Activated gamma-delta T cell treated with anti-CD3 and anti-CD28 coated beads, Interleukin-2, amount 50 U/mL, for 16 hours (primary cell): ENCODE results near the gene MAP3K2.

ENCODE experiments used
- DNase-seq: peaks from one replicate; pipeline ENCODE4 v3.0.0-alpha.2; 2020; ENCODE audit warnings: low read depth

MAP3K2 gene

DNA sequence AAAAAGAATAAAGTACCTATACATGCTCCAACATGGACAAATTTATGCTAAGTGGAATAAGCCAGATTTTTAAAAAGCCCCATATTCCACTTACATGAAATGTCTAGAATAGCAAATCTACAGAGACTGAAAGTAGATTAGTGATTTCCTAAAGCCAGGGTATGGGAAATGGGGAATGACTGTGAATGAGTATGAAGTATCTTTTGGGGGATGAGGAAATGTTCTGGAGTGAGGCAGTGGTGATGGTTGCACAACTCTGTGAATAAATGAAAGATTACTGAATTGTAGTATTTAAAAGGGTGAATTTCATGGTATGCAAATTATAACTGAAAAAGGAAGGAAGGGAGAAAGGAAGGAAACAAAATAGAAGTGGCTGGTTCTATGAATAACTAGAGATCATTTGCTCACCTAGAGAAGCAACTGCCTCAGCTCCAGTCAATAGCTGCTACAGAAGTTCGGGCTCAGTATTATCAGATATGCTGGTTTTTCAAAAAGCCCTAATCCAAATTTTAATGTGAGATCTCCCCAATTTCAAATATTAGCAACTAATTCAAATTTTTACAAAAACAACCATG, 39.3 kb downstream of the MAP3K2 start:
- DNase-seq, result no peak

DNA sequence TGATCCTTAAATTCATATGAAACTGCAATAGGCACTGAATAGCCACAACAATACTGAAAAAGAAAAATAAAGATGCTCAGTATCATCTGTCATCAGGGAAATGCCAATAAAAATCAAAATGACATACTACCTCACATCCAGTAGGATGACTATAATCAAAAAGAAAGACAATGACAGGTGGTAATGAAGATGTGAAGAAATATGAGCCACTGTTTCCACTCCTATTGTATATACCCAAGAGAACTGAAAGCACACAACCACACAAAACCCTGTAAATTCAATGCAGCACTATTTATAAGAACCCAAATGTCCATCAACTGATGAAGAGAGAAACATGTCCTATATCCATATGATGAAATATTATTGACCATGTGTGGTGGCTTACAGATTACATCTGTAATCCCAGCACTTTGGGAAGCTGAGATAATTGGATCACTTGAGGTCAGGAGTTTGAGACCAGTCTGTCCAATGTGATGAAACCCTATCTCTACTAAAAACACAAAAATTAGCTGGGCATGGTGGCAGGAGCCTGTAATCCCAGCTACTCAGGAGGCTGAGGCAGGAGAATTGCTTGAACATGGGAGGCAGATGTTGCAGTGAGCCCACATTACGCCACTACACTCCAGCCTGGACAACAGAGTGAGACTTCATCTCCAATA, 39.9 kb downstream of the MAP3K2 start:
- no peak for DNase-seq

DNA sequence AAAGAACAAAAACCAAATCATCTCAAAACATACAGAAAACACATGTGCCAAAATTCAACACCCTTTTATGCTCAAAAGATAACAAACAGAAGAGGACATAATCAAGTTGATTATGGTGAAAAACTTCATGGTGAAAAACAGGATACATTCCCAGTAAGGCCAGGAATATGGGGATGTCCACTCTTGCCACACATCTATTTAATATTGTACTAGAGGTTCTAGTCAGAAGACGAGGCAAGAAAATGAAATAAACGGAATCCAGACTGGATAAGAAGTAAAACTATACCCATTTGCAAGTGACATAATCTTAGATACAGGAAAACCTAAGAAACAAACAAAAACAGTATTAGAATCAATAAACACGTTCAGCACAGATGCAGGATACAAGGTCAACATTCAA, 40.8 kb downstream of the MAP3K2 start:
- DNase-seq, result no peak

DNA sequence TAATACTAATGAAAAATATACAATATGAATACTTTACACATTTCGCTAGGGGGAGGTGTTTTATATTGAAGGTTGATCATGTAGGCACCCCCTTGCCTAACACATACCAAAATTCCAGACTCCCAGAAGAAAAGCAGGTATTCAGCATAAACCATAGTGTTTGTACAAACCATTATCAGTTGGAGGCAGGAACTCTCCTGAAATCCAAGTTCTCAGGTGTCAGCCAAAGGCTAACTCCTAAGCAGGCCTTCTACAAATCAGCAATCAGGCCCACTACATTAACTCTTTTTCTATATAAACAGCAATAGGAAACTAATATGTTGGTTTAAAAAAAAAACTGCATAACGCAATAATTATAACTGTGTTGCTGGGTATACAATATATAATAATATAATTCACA, 44.5 kb downstream of the MAP3K2 start:
- no peak for DNase-seq

DNA sequence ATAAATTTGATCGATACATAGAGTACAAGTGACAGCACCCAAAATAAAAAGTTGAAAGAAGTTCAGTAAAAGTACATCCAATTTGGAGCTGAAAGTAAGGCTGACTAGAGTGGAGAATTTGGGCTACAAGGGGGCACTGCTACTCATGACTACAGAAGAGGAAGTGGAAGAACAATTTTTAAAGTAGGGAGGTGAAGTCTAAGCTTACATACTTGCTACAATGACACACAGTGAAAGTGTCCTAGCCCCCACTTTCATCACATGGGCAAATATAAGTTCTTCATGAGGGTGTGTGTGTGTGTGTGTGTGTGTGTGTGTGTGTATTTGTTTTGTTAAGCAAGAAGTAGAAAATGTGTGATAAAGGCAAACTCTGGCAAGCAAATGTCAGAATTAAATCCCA, 45.7 kb downstream of the MAP3K2 start:
- no peak for DNase-seq

DNA sequence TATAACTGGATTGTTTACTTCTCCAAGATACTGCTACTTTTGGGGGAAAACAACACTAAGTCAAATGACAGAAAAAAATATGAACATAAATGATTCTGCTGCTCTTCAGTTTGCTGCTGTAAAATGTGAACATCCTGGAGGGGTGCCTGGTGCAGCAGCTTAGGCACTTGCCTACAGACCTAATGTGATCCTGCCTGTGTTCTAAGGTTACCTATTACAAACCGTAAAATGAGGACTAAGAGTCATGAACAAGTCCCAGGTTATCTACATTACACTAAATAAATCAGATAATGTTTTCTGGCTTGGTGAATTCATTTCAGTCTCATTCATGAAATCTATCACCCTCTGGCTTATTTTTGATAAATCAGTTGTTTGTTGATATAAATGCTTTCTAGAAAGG, 55.4 kb downstream of the MAP3K2 start:
- no peak for DNase-seq

DNA sequence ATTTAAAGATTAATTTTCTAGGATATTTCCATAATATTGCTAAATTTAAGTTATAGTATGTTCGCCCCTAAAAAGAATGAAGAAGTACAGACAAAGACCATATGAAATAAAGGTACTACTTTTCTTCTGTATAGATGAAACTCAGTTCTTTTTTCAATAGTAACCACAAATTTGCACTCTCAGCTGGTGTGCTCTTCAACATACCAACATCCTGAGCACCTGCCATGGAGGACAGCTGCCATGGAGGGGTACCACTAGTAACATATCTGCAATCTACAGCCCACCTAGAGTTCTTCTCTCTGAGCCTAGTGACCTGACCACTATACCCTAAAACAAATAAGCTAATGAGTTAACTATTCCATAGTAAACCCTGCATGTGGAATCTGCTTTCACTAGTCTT, 57.0 kb downstream of the MAP3K2 start:
- no peak for DNase-seq

DNA sequence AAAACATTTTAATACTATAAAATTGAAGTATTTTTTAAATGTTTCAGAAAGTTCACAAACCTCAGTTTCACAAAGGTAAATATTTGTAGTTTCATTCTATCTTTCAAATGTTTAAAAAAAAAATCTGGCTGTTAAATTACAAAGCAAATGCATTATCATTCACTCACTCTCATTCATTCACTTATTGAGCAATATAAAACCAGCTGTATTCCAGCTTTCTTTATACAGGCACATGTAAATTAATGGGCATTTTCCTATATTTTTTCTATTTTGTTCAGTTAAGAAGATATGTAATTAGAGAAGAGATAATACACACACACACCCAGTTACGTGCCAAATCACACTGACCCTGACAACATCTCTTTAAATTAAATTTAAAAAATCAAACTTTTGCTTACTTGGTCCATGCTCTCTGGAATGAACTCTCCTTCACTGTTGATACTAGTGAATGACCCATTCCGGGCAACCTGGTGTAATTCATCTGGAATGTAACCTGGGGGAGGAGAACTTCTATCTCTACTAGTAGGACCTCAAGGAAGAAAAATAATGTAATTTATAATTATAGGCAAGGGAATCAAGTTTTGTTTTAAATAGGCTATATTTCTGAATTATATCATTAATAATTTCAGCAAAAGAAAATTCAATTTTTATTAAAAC, 61.4 kb downstream of the MAP3K2 start:
- no peak for DNase-seq

DNA sequence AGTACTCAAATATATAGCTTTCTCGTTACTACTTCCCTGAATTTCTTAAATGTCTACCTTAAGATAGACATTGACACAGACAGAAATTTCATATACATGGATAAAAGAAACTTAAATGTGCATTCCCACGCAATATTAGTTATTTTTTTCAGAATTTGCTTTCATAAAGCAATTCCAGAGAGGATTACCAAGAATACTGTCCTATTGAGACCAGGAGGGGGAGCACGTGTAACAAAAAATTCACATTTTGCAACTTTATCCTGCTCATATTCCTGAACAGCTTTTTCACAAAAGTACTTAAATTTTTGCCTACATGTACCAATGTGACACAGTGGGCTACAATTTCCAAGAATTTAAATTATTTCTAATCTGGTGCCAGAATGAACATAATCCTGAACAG, 63.1 kb downstream of the MAP3K2 start:
- no peak for DNase-seq

DNA sequence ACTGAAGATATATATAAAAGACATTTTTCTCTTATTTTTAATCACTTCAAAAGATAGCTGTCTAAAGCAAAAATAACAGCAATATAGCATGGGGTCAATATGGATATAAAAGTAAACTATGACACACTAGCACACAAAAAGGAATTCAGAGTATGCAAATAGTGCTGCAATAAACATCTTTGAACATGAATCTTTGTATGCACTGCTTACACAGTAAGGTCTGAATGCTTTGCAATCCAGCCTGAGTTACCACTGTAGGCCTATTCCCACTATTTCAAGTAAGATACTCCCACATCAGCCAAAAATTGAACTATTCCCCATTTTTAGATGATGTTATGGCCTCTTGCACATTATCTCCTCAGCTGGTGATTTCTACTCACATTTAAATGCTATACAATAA, 66.5 kb downstream of the MAP3K2 start:
- DNase-seq, result no peak

DNA sequence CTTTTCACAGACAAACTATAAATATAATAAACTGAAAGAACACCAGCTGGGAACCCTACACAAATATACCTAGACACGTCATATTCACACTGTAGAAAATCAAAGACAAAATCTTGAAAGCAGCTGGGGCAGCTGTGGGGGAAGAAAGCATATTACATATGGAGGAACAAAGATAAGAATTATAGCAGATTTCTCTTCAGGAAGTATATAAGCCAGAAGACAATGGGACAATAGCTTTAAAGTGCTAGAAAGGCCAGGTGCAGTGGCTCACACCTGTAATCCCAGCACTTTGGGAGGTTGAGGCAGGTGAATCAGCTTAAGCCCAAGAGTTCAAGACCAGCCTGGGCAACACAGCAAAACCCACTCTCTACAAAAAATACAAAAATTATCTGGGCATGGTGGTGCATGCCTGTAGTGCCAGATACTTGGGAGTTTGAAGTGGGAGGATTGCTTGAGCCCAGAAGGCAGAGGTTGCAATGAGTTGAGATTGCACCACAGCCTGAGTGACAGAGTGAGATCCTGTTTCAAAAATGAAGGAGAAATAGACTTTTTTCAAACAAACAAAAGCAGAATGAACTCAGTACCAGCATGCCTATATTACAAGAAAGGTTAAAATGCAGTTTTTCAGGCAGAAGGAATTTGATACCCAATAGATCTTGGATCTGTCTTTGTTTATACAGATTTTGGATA, 67.0 kb downstream of the MAP3K2 start:
- no peak for DNase-seq

DNA sequence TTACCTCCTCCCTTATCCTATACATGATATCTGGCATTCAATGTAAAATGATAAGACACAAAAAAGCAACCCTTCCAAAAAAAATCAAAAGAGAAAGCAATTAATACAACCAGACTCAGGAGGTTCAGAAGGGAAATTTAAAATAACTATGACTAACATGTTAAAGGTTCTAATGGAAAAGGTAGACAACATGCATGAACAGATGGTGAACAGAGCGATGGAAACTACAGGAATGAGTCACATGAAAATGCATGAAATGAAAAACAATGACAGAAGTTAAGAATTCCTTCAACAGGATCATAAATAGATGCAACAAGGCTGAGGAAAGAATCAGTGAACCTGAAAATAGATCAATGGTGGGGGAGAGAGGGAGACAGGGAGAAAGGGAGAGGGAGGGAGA, 67.7 kb downstream of the MAP3K2 start:
- no peak for DNase-seq

DNA sequence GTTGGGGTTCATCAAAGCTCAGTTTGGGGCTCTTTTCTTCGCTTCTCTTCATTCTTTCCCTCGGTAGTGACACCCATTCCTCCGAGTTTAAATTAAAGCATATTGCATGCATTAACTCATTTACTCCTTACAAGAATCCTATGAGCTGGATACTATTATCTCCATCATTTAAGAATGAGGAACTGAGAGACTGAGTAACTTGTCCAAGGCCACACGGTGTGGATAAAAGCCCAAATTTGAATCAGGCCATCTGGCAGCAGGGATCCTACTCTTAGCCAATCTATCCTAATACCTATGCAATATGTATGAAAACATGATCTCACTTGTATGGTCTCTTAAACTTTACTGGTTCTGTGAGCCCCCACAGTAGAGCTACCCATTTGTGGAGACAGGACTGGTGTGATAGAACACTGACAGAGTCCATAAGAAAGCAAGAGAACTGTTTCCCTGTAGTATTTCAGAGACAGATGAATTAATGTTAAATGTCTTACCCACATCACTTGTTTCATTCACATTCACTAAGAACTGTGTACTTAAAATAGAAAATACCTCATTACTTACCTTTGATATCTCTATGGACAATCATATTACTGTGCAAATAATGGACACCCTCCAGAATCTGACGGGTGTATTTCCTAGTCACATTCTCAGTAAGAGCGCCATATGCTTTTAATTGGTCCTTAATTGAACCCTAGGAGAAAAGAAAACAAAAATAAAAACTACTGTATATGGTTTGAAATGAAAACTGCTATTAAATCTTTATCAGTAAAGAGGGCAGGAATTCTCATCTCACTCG, 73.4 kb downstream of the MAP3K2 start:
- no peak for DNase-seq

DNA sequence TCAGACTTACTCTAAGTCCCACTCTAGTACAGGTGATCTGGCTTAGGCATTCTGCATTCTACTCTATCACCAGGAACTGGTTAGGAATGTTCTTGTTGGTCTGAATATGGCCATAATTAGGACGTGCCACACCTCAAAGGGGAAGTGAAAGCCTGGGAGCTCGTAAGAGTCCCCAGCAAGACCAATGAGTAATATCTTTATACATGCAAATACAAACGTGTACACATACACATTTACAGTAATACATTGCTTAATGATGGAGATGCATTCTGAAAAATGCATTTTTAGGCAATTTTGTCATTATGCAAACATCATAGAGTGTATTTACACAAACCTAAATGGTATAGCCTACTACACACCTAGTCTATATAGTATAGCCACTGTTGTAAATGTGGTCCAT, 74.4 kb downstream of the MAP3K2 start:
- no peak for DNase-seq

DNA sequence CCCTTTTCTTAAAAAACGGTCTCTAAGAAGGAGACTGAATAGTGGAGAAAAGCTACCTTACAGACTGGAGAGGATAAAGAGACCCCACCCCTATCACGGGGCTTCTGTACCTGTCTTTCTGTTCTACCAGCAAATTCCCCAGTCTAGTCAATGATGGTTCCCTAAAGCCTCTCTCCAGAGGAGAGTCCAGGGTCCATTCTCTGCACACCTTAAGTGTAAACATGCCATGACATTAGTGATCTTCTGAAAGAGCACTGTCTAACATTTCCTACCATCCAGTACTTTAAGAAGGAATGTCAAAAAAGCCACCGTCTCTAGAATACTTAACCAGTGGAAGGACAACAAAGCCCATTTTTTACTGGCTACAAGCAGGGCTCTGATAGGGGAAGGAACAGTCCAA, 76.8 kb downstream of the MAP3K2 start:
- no peak for DNase-seq

DNA sequence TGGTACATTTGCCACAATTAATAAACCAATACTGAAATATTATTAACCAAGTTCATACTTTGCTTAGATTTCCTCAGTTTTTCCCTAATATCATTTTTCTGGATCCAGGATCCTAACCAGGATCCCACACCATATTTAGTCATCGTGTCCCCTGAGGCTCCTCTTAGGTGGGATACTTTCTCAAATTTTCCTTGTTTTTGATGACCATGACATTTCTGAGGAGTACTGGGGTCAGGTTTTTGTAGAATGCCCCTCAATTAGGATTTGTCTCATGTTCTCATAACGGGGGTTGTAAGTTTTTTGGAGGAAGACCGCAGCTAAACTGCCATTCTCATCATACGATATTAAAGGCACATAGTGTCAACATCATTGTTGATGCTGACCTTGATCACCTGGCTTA, 78.3 kb downstream of the MAP3K2 start:
- DNase-seq, result no peak

DNA sequence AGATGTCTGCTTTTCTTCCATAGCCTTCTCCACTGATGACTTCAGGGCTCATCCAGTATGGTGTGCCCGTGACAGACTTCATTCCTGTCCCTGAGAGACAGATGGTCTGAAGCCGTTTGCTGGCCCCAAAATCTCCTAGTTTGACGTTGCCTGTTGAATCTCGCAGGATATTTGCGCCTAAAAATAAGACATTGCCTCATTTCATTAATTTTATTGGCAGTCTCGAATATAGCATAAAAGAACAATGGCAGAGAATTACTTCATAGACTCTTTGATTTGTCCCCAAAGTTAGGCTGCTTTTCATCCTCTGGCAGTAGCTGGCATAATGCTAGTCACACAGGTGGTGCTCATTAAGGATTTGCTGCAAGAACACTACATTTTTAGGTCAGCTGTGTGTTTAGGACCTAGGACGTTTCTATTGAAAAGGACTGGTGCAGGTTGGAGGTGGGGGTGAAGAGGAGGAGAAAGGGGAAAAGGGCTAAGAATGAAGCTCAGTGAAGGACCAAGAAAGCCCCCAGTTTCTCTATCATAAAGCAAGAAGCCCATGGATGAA, 79.1 kb downstream of the MAP3K2 start:
- DNase-seq, result no peak

DNA sequence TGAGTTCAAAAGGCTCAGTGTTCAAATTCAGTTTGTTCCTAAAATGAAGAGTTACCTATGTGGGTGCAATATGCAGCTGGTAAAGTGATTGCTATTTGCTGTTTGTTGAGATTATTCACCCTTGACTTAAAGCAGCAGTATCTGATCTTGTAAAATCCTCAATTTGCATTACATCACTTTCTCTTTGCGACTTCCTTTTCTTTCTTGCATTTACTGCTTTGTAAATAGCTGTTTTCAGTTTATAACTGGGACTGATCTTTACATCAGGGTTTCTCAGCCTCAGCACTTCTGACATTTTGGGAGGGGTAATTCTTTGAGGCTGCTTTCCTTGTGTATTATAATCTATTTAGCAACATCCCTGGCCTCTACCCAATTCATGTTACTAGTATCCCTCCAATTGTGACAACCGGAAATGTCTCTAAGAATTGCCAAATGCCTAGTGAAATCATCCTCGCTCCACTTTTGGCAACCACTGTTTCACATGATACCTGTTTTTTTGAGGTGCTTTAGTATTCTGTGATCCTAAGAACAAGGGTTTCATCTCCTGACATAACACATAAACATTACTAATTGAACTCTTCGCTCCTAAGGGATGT, 81.7 kb downstream of the MAP3K2 start:
- DNase-seq, result no peak

DNA sequence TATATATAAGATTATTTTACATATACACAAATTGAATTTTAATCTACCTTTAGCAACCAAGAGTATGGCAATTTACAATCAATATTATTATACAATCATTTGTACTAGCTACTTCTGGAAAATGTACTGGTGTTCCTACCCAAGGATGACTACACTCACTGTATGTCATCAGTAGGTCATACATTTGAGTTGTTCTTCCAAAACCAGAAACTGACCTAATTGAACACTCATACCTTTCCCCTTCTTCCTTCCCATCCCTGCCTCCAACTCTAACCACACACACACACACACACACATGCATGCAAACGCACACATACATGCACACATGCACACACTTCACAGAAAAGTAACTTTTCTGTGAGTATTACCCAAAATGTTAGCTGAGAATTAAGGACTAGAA, 85.6 kb downstream of the MAP3K2 start:
- DNase-seq, result no peak

DNA sequence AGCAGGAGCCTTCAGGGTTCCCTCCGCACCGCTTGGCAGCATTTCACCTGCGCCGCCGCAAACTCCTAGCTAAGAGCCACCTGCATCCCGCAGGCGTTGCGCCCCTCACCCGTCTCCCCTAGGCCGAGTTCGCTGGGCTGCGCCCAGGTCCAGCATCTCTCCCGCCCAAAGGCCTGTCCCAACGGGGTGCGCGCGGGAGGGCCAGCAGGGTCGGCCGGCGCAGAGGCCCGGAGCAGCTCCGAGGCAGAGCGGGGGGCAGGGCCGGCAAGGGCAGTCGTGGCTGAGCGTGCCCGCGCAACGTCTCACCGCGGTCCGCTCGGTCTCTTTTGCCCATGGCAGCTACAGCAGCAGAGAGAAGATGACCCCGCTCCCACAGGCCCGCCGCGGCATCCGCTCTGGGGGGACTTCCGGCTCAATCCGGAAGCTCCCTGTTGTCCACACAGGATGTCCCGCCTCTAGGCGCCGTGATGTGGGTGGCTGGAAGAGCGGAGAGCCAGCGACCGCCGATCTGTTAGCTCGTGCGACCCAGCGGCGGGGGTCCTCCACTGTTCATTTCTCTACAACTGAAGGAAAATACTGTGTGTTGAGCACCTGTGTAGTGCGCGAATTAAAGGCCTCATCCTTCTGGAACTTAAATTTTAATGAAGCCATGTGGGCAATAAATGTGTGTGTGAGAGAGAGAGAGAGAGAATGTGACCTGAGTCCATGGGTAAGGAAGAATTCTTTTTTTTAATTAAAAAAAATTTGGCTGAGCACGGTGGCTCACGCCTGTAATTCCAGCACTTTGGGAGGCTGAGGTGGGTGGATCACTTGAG, 93.8 kb downstream of the MAP3K2 start, which contains the start of gene ERCC3:
Gene ERCC3 (minus strand): TSS at position 397 of the 815 bp plus-strand sequence. CDS start 63 bp downstream, at position 334.
- peak; percentile 77 for DNase-seq

DNA sequence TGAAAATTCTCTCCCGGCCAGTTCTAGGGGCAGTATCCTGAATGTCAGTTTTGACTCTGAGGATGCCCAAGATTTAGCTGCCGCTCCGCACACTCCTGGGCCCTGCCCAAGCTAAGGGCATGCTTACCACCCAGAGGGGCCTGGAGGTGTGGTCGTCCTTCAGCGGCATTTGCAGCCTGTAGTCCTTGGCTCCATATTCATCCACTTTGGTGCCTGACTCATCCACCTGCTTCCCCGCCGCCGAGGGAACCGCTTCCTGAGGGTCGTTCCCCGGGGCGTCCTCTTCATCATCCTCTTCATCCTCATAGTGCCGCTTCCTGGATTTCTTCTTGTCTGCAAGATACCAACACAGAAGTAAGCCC, 94.4 kb downstream of the MAP3K2 start:
- DNase-seq, result peak; percentile 4
